H9 (cell line): ENCODE data around the gene MITF. TPM values are rescaled to one million over a fixed set of nuclear protein-coding genes. Genes with fewer than 3 reads are reported as not detected.

Experiments
- DNase-seq: peaks from one replicate; pipeline ENCODE4 v3.0.0-alpha.2; 2017
- H2AFZ ChIP-seq: one replicate; pipeline ENCODE4 v1.6.1; 2013; ENCODE audit warnings: mild to moderate bottlenecking, low read length, control low read depth, moderate library complexity
- H2AK5ac ChIP-seq: 2 replicates; pipeline ENCODE4 v1.6.1; 2013; ENCODE audit warnings: low read length, control low read depth, mixed read lengths; ENCODE audit not compliant: insufficient read length
- H2BK120ac ChIP-seq: one replicate; pipeline ENCODE4 v1.6.1; 2013; ENCODE audit warnings: low read depth, mild to moderate bottlenecking, low read length, control low read depth, inconsistent platforms; ENCODE audit not compliant: poor library complexity, severe bottlenecking
- H2BK12ac ChIP-seq: 2 replicates; pipeline ENCODE4 v1.6.1; 2013; ENCODE audit warnings: low read length, control low read depth, mixed read lengths, low read depth; ENCODE audit not compliant: insufficient read length
- H2BK15ac ChIP-seq: 2 replicates; pipeline ENCODE4 v1.6.1; 2013; ENCODE audit warnings: low read depth, low read length, control low read depth
- H2BK20ac ChIP-seq: one replicate; pipeline ENCODE4 v1.6.1; 2013; ENCODE audit warnings: low read depth, mild to moderate bottlenecking, low read length, control low read depth, inconsistent platforms; ENCODE audit not compliant: poor library complexity, severe bottlenecking
- H2BK5ac ChIP-seq: 2 replicates; pipeline ENCODE4 v1.6.1; 2013; ENCODE audit warnings: low read length, control low read depth, mixed read lengths; ENCODE audit not compliant: insufficient read length
- H3K14ac ChIP-seq: 2 replicates; pipeline ENCODE4 v1.6.1; 2013; ENCODE audit warnings: low read length, control low read depth; ENCODE audit not compliant: insufficient read depth
- H3K18ac ChIP-seq: 2 replicates; pipeline ENCODE4 v1.6.1; 2013; ENCODE audit warnings: low read depth, mild to moderate bottlenecking, mixed read lengths, low read length, control low read depth; ENCODE audit not compliant: insufficient read length
- H3K23ac ChIP-seq: 2 replicates; pipeline ENCODE4 v1.6.1; 2013; ENCODE audit warnings: low read length, control low read depth, mixed read lengths, low read depth; ENCODE audit not compliant: insufficient read length
- H3K23me2 ChIP-seq: 2 replicates; pipeline ENCODE4 v1.6.1; 2013; ENCODE audit warnings: low read depth, mild to moderate bottlenecking, mixed read lengths, low read length, control low read depth; ENCODE audit not compliant: insufficient read length, poor library complexity, severe bottlenecking
- H3K27ac ChIP-seq: 2 replicates; pipeline ENCODE4 v1.5.1; 2013; ENCODE audit warnings: low read length, control low read depth, mixed read lengths, low read depth; ENCODE audit not compliant: insufficient read length
- H3K27me3 ChIP-seq: 2 replicates; pipeline ENCODE4 v1.6.1; 2013; ENCODE audit warnings: low read length, control low read depth, inconsistent platforms; ENCODE audit not compliant: insufficient read depth
- H3K4ac ChIP-seq: 2 replicates; pipeline ENCODE4 v1.6.1; 2013; ENCODE audit warnings: low read depth, mild to moderate bottlenecking, control low read depth, inconsistent platforms, low read length, moderate library complexity
- H3K4me1 ChIP-seq: 2 replicates; pipeline ENCODE4 v1.6.1; 2013; ENCODE audit warnings: low read length, control low read depth, inconsistent platforms; ENCODE audit not compliant: insufficient read depth
- H3K4me2 ChIP-seq: 2 replicates; pipeline ENCODE4 v1.6.1; 2013; ENCODE audit warnings: low read length, control low read depth, mixed read lengths; ENCODE audit not compliant: insufficient read length, insufficient read depth
- H3K56ac ChIP-seq: 2 replicates; pipeline ENCODE4 v1.6.1; 2013; ENCODE audit warnings: low read depth, mild to moderate bottlenecking, mixed read lengths, low read length, control low read depth; ENCODE audit not compliant: insufficient read length
- H3K79me1 ChIP-seq: 2 replicates; pipeline ENCODE4 v1.6.1; 2013; ENCODE audit warnings: low read depth, mild to moderate bottlenecking, moderate library complexity, low read length, control low read depth, inconsistent platforms; ENCODE audit not compliant: insufficient read depth, poor library complexity, severe bottlenecking
- H3K79me2 ChIP-seq: 2 replicates; pipeline ENCODE4 v1.6.1; 2013; ENCODE audit warnings: low read length, control low read depth, inconsistent platforms; ENCODE audit not compliant: insufficient read depth
- H3K9ac ChIP-seq: 2 replicates; pipeline ENCODE4 v1.6.1; 2013; ENCODE audit warnings: low read length, control low read depth, mixed read lengths; ENCODE audit not compliant: insufficient read length; ENCODE audit errors: extremely low read depth
- H3K9me3 ChIP-seq: one replicate; pipeline ENCODE4 v1.6.1; 2013; ENCODE audit warnings: low read depth, low read length, inconsistent platforms; ENCODE audit not compliant: control insufficient read depth
- H3T11ph ChIP-seq: one replicate; pipeline ENCODE4 v1.6.1; 2013; ENCODE audit warnings: mild to moderate bottlenecking, low read length, control low read depth, inconsistent platforms
- H4K20me1 ChIP-seq: one replicate; pipeline ENCODE4 v1.6.1; 2013; ENCODE audit not compliant: control insufficient read depth, insufficient read length, insufficient read depth
- H4K5ac ChIP-seq: 2 replicates; pipeline ENCODE4 v1.6.1; 2013; ENCODE audit warnings: low read depth, mild to moderate bottlenecking, mixed read lengths, low read length, control low read depth; ENCODE audit not compliant: insufficient read length
- H4K8ac ChIP-seq: replicated peaks from 2 replicates; pipeline ENCODE4 v1.6.1; 2013; ENCODE audit warnings: low read length, control low read depth, mixed read lengths, low read depth; ENCODE audit not compliant: insufficient read length
- H4K91ac ChIP-seq: 2 replicates; pipeline ENCODE4 v1.6.1; 2013; ENCODE audit warnings: low read depth, mild to moderate bottlenecking, moderate library complexity, mixed read lengths, low read length, control low read depth; ENCODE audit not compliant: insufficient read length
- H3K27ac Mint-ChIP-seq, 3 experiments: 2 replicates in 2 of 3; 3 replicates in 1 of 3; pipeline ENCODE4 v1.8.0; 2020 to 2021; ENCODE audit warnings: mixed read lengths in 3 of 3, mild to moderate bottlenecking in 1 of 3, moderate library complexity in 1 of 3
- H3K27me3 Mint-ChIP-seq: 2 replicates; pipeline ENCODE4 v1.8.0; 2021; ENCODE audit warnings: low read depth, mild to moderate bottlenecking, moderate library complexity, mixed read lengths
- H3K36me3 Mint-ChIP-seq, 3 experiments: 2 replicates in 2 of 3; 3 replicates in 1 of 3; pipeline ENCODE4 v1.8.0; 2020 to 2021; ENCODE audit warnings: low read depth in 3 of 3, mixed read lengths in 3 of 3; ENCODE audit not compliant: insufficient read depth in 1 of 3
- H3K4me1 Mint-ChIP-seq, 2 experiments: 2 replicates each; pipeline ENCODE4 v1.8.0; 2020; ENCODE audit warnings: mixed read lengths in 2 of 2
- H3K4me3 Mint-ChIP-seq, 2 experiments: 2 replicates in 1 of 2; 3 replicates in 1 of 2; pipeline ENCODE4 v1.8.0; 2020 to 2021; ENCODE audit warnings: mild to moderate bottlenecking in 2 of 2, mixed read lengths in 2 of 2, moderate library complexity in 1 of 2
- H3K9me3 Mint-ChIP-seq, 2 experiments: 2 replicates in 1 of 2; 3 replicates in 1 of 2; pipeline ENCODE4 v1.8.0; 2020; ENCODE audit warnings: mild to moderate bottlenecking in 2 of 2, mixed read lengths in 2 of 2, moderate library complexity in 1 of 2
- CTCF ChIP-seq: fragments of 200-600 bp; sonication (generic); conservative IDR thresholded peaks from 3 replicates; pipeline ENCODE4 v1.8.0; 2021; ENCODE audit warnings: antibody characterized with exemption, mild to moderate bottlenecking
- whole genome bisulfite sequencing: extraction: QIAGEN DNeasy Blood & Tissue Kit; methylation state at CpG from one replicate; pipeline ENCODE4 v1.1.7; 2013; ENCODE audit warnings: missing lambda C conversion rate, low lambda C conversion rate, mixed read lengths; ENCODE audit not compliant: insufficient read length; ENCODE audit errors: extremely low coverage; 5-methylcytosine and 5-hydroxymethylcytosine counted together
- total RNA-seq: library from RNA; stranded (reverse); gene quantifications from 2 replicates; pipeline ENCODE4 v1.2.1, GENCODE V29; 2021

The MITF gene
- total RNA-seq, 1 experiment from 2014 or later: 0.81 TPM

- H2AK5ac ChIP-seq: no peak overlapping the region
- H2BK12ac ChIP-seq: no peak overlapping the region
- H3K9me3 ChIP-seq: no peaks in the 10 kb centered on the region
- H3K14ac ChIP-seq: no peak overlapping the region
- no CpG with 5 or more reads among the region's 1 CpG for WGBS
- no peak overlapping the region for H3K4ac ChIP-seq
- H3K9ac ChIP-seq: no peak overlapping the region
- H3K18ac ChIP-seq: no peak overlapping the region
- H2BK15ac ChIP-seq: no peak overlapping the region
- no peak overlapping the region for H4K91ac ChIP-seq
- H3K27me3 Mint-ChIP-seq: peaks cover 11% of the 10 kb centered on the region
- peaks cover 15 to 17% of the 10 kb centered on the region in 2 experiments for H3K4me1 Mint-ChIP-seq
- no peak overlapping the region for H2AFZ ChIP-seq
- no peaks in the 10 kb centered on the region for H3K9me3 Mint-ChIP-seq
- H2BK20ac ChIP-seq: no peak overlapping the region
- DNase-seq: no peak
- no peak overlapping the region for H4K8ac ChIP-seq
- H3K23me2 ChIP-seq: no peaks in the 10 kb centered on the region
- no peak overlapping the region for H3K56ac ChIP-seq
- no peak for TF ChIP-seq CTCF
- no peaks in the 10 kb centered on the region for H3K36me3 Mint-ChIP-seq
- no peak overlapping the region for H3K27ac ChIP-seq
- H3K4me1 ChIP-seq: peaks cover 5% of the 10 kb centered on the region; the same call in 1 of the 2 replicates
- H3K27ac Mint-ChIP-seq: no peak overlapping the region
- no peak overlapping the region for H3K4me3 Mint-ChIP-seq
- H3K27me3 ChIP-seq: no peaks in the 10 kb centered on the region
- no peak overlapping the region for H3K23ac ChIP-seq
- H4K5ac ChIP-seq: no peak overlapping the region
- H2BK5ac ChIP-seq: no peak overlapping the region
- no peak overlapping the region for H3T11ph ChIP-seq
- no peak overlapping the region for H2BK120ac ChIP-seq
- no peaks in the 10 kb centered on the region for H3K79me1 ChIP-seq
- H3K4me2 ChIP-seq: no peak overlapping the region
- no peaks in the 10 kb centered on the region for H4K20me1 ChIP-seq
- no peaks in the 10 kb centered on the region for H3K79me2 ChIP-seq
These were observed 24.1 kb upstream of the MITF start for GRCh38 chr3:69715204-69715603.
